ENCODE measurements around the gene DLGAP1.

DLGAP1 gene

GRCh38 chr18:3875961-3876360, 579.1 kb downstream of the DLGAP1 start:
- H3K4me3 ChIP-seq (ENCODE audit: insufficient read length, low read depth): no peak overlapping the region
- no peaks in the 10 kb centered on the region for H3K4me1 ChIP-seq (ENCODE audit: insufficient read depth, insufficient read length)
- H3K9ac ChIP-seq (ENCODE audit: insufficient read length, low read depth): no peak overlapping the region
- no peaks in the 10 kb centered on the region for H3K9me3 ChIP-seq (ENCODE audit: insufficient read depth, low read length)
- H3K27me3 ChIP-seq (ENCODE audit: insufficient read depth, insufficient read length): no peaks in the 10 kb centered on the region
- H3K36me3 ChIP-seq (ENCODE audit: insufficient read depth, insufficient read length, low read length): no peaks in the 10 kb centered on the region
- DNase-seq (ENCODE audit: low read depth, low spot score): no peak
- no peak for TF ChIP-seq SUZ12 (IDR thresholded peaks at IDR 0.05; ENCODE audit: extremely low read depth, insufficient read depth, insufficient read length)
- no peak for TF ChIP-seq YY1 (IDR thresholded peaks at IDR 0.05; ENCODE audit: insufficient read depth, insufficient read length)
- TF ChIP-seq ZNF274 (IDR thresholded peaks at IDR 0.05; ENCODE audit: low read depth, low read length): no peak

DNA sequence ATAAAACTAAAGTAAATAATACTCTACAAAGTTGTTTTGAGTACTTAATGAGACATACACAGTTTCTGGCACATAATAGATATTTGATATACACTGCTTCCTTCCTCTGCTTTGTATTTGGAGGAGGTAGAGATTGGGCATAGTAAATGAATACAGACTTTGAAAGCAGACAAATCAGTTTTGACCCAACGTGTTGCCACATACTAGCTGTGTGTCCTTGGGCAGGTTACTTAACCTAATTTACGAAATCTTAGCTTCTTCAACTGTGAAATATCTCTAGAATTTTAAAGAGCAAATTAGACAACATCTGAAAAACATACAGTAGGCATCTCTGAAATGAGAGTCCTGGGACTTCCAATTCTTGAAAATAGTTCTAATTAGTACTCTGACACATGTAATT, 579.7 kb downstream of the DLGAP1 start:
- no peak overlapping the region for H3K9ac ChIP-seq (ENCODE audit: insufficient read length, low read depth)
- H3K36me3 ChIP-seq (ENCODE audit: insufficient read depth, insufficient read length, low read length): no peaks in the 10 kb centered on the region
- no peaks in the 10 kb centered on the region for H3K27me3 ChIP-seq (ENCODE audit: insufficient read depth, insufficient read length)
- no peak for TF ChIP-seq SUZ12 (IDR thresholded peaks at IDR 0.05; ENCODE audit: extremely low read depth, insufficient read depth, insufficient read length)
- TF ChIP-seq ZNF274 (IDR thresholded peaks at IDR 0.05; ENCODE audit: low read depth, low read length): no peak
- TF ChIP-seq YY1 (IDR thresholded peaks at IDR 0.05; ENCODE audit: insufficient read depth, insufficient read length): no peak
- H3K9me3 ChIP-seq (ENCODE audit: insufficient read depth, low read length): no peaks in the 10 kb centered on the region
- no peaks in the 10 kb centered on the region for H3K4me1 ChIP-seq (ENCODE audit: insufficient read depth, insufficient read length)
- DNase-seq (ENCODE audit: low read depth, low spot score): no peak
- no peak overlapping the region for H3K4me3 ChIP-seq (ENCODE audit: insufficient read length, low read depth)

GRCh38 chr18:3874581-3874980, 580.5 kb downstream of the DLGAP1 start:
- Histone ChIP-seq H3K27me3 (ENCODE audit: insufficient read depth, insufficient read length) (no peaks in the 10 kb centered on the region), H3K4me1 (ENCODE audit: insufficient read depth, insufficient read length) (no peaks in the 10 kb centered on the region), H3K4me3 (ENCODE audit: insufficient read length, low read depth) (no peak overlapping the region), H3K36me3 (ENCODE audit: insufficient read depth, insufficient read length, low read length) (no peaks in the 10 kb centered on the region), H3K9ac (ENCODE audit: insufficient read length, low read depth) (no peak overlapping the region), H3K9me3 (ENCODE audit: insufficient read depth, low read length) (no peaks in the 10 kb centered on the region)
- DNase-seq (ENCODE audit: low read depth, low spot score): no peak
- no peak for TF ChIP-seq ZNF274 (IDR thresholded peaks at IDR 0.05; ENCODE audit: low read depth, low read length)
- no peak for TF ChIP-seq YY1 (IDR thresholded peaks at IDR 0.05; ENCODE audit: insufficient read depth, insufficient read length)
- TF ChIP-seq SUZ12 (IDR thresholded peaks at IDR 0.05; ENCODE audit: extremely low read depth, insufficient read depth, insufficient read length): no peak

DNA sequence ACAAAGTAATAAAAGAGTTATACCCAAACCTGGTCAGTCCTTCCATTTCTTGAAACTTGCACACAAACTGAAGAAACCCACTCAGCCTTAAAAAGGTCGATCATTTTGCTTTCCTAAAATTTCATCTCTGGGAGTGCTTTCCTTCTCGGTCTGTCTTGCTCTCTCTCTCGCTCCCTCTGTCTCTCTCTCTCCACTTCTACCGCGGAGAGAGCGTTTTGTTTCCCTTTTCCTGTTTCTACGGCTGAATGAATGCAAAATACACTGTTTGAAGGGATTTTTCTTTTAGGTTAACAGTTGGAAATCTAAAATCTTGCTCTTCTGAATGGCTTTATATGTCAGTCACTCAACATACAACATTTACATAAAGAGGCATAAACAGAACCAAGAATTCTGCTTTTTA, 581.0 kb downstream of the DLGAP1 start:
- no peaks in the 10 kb centered on the region for H3K4me1 ChIP-seq (ENCODE audit: insufficient read depth, insufficient read length)
- H3K36me3 ChIP-seq (ENCODE audit: insufficient read depth, insufficient read length, low read length): no peaks in the 10 kb centered on the region
- H3K4me3 ChIP-seq (ENCODE audit: insufficient read length, low read depth): no peak overlapping the region
- DNase-seq (ENCODE audit: low read depth, low spot score): no peak
- no peak overlapping the region for H3K9ac ChIP-seq (ENCODE audit: insufficient read length, low read depth)
- TF ChIP-seq ZNF274 (IDR thresholded peaks at IDR 0.05; ENCODE audit: low read depth, low read length): no peak
- no peak for TF ChIP-seq SUZ12 (IDR thresholded peaks at IDR 0.05; ENCODE audit: extremely low read depth, insufficient read depth, insufficient read length)
- TF ChIP-seq YY1 (IDR thresholded peaks at IDR 0.05; ENCODE audit: insufficient read depth, insufficient read length): no peak
- no peaks in the 10 kb centered on the region for H3K9me3 ChIP-seq (ENCODE audit: insufficient read depth, low read length)
- H3K27me3 ChIP-seq (ENCODE audit: insufficient read depth, insufficient read length): no peaks in the 10 kb centered on the region

DNA sequence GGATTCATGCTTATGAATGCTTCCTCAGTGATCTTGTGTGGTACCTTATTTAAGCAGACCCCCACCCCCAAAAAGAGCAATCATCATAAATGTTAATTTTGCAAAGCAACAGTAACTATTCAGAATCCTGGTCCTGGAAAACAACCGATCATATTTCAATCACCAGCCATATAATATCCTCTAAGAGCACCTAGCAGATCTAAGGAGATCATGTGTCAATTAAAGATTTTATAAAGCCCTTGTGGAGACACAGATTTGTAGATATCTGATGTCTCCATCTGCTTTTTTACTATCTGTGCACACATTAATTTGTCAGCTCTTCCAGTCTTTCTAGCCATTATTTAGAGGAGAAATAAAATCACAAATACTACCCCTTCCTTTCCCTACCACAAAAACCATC, 581.4 kb downstream of the DLGAP1 start:
- Histone ChIP-seq H3K9ac (ENCODE audit: insufficient read length, low read depth) (no peak overlapping the region), H3K27me3 (ENCODE audit: insufficient read depth, insufficient read length) (no peaks in the 10 kb centered on the region), H3K4me1 (ENCODE audit: insufficient read depth, insufficient read length) (no peaks in the 10 kb centered on the region), H3K4me3 (ENCODE audit: insufficient read length, low read depth) (no peak overlapping the region), H3K9me3 (ENCODE audit: insufficient read depth, low read length) (no peaks in the 10 kb centered on the region), H3K36me3 (ENCODE audit: insufficient read depth, insufficient read length, low read length) (no peaks in the 10 kb centered on the region)
- no peak for DNase-seq (ENCODE audit: low read depth, low spot score)
- no peak for TF ChIP-seq ZNF274 (IDR thresholded peaks at IDR 0.05; ENCODE audit: low read depth, low read length)
- no peak for TF ChIP-seq SUZ12 (IDR thresholded peaks at IDR 0.05; ENCODE audit: extremely low read depth, insufficient read depth, insufficient read length)
- no peak for TF ChIP-seq YY1 (IDR thresholded peaks at IDR 0.05; ENCODE audit: insufficient read depth, insufficient read length)

GRCh38 chr18:3873211-3873610, 581.9 kb downstream of the DLGAP1 start:
- Histone ChIP-seq H3K9ac (ENCODE audit: insufficient read length, low read depth) (no peak overlapping the region), H3K27me3 (ENCODE audit: insufficient read depth, insufficient read length) (no peaks in the 10 kb centered on the region), H3K36me3 (ENCODE audit: insufficient read depth, insufficient read length, low read length) (no peaks in the 10 kb centered on the region), H3K9me3 (ENCODE audit: insufficient read depth, low read length) (no peaks in the 10 kb centered on the region), H3K4me3 (ENCODE audit: insufficient read length, low read depth) (no peak overlapping the region), H3K4me1 (ENCODE audit: insufficient read depth, insufficient read length) (no peaks in the 10 kb centered on the region)
- no peak for DNase-seq (ENCODE audit: low read depth, low spot score)
- TF ChIP-seq ZNF274 (IDR thresholded peaks at IDR 0.05; ENCODE audit: low read depth, low read length): no peak
- no peak for TF ChIP-seq YY1 (IDR thresholded peaks at IDR 0.05; ENCODE audit: insufficient read depth, insufficient read length)
- TF ChIP-seq SUZ12 (IDR thresholded peaks at IDR 0.05; ENCODE audit: extremely low read depth, insufficient read depth, insufficient read length): no peak

DNA sequence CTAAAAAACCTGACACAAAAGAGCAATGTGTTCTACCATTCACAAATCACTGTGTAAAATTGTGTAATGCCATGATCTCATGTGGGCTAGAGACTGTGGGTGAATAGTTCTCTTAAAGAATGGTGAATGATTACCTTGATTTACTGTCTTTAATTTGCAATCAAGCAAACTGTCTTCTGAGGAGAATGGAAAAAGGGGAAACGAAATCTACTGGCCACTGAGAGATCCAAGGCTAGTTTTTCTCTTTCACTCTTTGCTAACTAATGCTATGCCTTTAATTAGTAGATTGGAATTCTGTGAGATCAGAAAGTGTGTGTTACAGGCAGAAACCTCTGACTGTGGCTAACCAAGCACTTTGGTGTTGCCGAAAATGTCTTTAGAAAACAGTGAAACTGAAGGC, 582.5 kb downstream of the DLGAP1 start:
- H3K36me3 ChIP-seq (ENCODE audit: insufficient read depth, insufficient read length, low read length): no peaks in the 10 kb centered on the region
- no peaks in the 10 kb centered on the region for H3K27me3 ChIP-seq (ENCODE audit: insufficient read depth, insufficient read length)
- TF ChIP-seq YY1 (IDR thresholded peaks at IDR 0.05; ENCODE audit: insufficient read depth, insufficient read length) (no peak), ZNF274 (IDR thresholded peaks at IDR 0.05; ENCODE audit: low read depth, low read length) (no peak), SUZ12 (IDR thresholded peaks at IDR 0.05; ENCODE audit: extremely low read depth, insufficient read depth, insufficient read length) (no peak)
- no peak overlapping the region for H3K9ac ChIP-seq (ENCODE audit: insufficient read length, low read depth)
- no peak overlapping the region for H3K4me3 ChIP-seq (ENCODE audit: insufficient read length, low read depth)
- H3K4me1 ChIP-seq (ENCODE audit: insufficient read depth, insufficient read length): no peaks in the 10 kb centered on the region
- H3K9me3 ChIP-seq (ENCODE audit: insufficient read depth, low read length): no peaks in the 10 kb centered on the region
- no peak for DNase-seq (ENCODE audit: low read depth, low spot score)

DNA sequence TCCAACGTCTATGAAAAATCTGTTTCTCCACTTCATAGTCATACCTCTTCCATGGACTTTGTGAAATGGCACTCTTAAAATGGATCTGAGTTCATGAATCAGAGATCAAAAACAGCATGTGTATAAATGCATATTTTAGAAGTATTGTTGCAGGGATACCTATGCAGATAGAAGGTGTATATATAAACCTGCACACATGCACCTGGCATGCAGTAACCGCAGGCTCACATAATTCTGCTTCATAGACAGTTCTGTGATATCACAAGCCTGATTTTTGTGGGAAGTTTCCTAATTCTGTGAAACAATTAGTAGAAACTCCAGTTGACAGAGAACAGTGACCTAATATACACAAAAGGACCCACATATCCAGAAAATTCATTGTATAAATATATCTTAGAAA, 583.4 kb downstream of the DLGAP1 start:
- H3K9me3 ChIP-seq (ENCODE audit: insufficient read depth, low read length): no peaks in the 10 kb centered on the region
- TF ChIP-seq YY1 (IDR thresholded peaks at IDR 0.05; ENCODE audit: insufficient read depth, insufficient read length): no peak
- no peak for TF ChIP-seq SUZ12 (IDR thresholded peaks at IDR 0.05; ENCODE audit: extremely low read depth, insufficient read depth, insufficient read length)
- no peak for TF ChIP-seq ZNF274 (IDR thresholded peaks at IDR 0.05; ENCODE audit: low read depth, low read length)
- DNase-seq (ENCODE audit: low read depth, low spot score): no peak
- H3K4me1 ChIP-seq (ENCODE audit: insufficient read depth, insufficient read length): no peaks in the 10 kb centered on the region
- no peak overlapping the region for H3K4me3 ChIP-seq (ENCODE audit: insufficient read length, low read depth)
- H3K36me3 ChIP-seq (ENCODE audit: insufficient read depth, insufficient read length, low read length): no peaks in the 10 kb centered on the region
- H3K27me3 ChIP-seq (ENCODE audit: insufficient read depth, insufficient read length): no peaks in the 10 kb centered on the region
- no peak overlapping the region for H3K9ac ChIP-seq (ENCODE audit: insufficient read length, low read depth)
